Measurements from ENCODE around the gene MGST2.

MGST2 gene

DNA sequence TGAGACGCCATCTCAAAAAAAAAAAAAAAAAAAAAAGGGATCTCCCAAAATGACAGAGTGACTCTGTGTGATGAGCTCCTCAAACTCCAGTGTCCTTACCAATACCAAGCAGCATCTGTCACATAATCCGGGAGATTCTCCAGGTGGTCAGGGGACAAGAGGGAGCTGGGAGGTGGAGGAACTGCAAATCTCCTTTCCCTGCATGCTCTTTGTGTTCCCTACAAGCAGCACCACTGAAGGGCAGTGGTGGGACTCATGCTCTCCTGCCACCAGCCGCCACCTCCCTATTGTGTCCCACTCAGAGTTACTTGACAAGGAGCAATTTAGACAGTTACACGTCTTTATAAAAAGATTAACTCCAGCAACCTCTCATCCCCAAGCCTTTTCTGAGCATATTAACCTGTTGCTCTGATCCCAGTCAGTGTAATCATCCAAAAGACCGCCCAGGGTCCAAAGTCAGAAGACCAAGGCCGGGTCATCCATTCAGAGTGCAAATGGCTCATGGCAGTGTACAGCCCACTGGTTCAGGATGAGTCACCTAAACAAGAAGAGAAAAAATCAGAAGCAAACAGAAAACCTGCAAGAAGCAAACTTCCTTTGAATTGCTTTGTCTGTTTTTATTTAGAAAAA lies 23.6 kb downstream of the MGST2 start:
- H3K4me1 ChIP-seq (ENCODE audit: insufficient read depth, low read length, poor library complexity, severe bottlenecking), result peaks cover 10% of the 10 kb centered on the region

DNA sequence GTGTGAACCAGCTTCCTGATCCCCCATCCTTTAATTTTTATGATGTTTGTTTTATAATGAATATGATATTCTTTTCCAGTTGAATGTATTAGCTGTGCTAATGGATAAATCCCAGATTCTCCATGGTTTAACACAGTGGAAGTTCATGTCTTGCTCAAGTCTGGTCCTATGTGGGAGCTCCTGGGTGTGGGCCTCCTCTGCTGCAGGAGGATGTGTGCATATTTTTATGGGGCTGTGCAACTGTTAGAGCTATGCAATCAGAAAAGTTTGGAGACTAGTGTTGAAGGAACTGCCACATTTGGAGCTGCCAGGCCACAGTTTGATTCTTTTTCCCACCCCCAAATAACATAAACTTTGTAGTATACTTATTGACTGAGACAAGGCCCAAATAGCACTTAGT lies 24.8 kb downstream of the MGST2 start:
- H3F3A ChIP-seq (ENCODE audit: low read depth), result peaks cover under 1% of the 10 kb centered on the region; the same call in 1 of the 2 replicates
- H3K9me2 ChIP-seq (replicated peaks; ENCODE audit: low read depth, low read length), result no peaks in the 10 kb centered on the region
- H3K4me1 ChIP-seq (ENCODE audit: insufficient read depth, low read length, poor library complexity, severe bottlenecking), result peaks cover under 1% of the 10 kb centered on the region
- no peaks in the 10 kb centered on the region for H3K27me3 ChIP-seq (ENCODE audit: insufficient read depth, low read length, poor library complexity, severe bottlenecking)
- peak overlapping the region; percentile 16 for H3K9ac ChIP-seq (ENCODE audit: low read depth, low read length, poor library complexity, severe bottlenecking)
- peaks cover 11% of the 10 kb centered on the region for H4K20me1 ChIP-seq (ENCODE audit: insufficient read depth, low read length, poor library complexity, severe bottlenecking)
- no peak overlapping the region for H3K4me3 ChIP-seq (ENCODE audit: low read length, poor library complexity, severe bottlenecking)
- no peak overlapping the region for H2AFZ ChIP-seq (ENCODE audit: low read length)
- TF ChIP-seq EZH2phosphoT487 (IDR thresholded peaks at IDR 0.05; ENCODE audit: borderline replicate concordance) (no peak), CTCF (conservative IDR thresholded peaks at IDR 0.05; ENCODE audit: low read length) (no peak)
- H3K4me2 ChIP-seq (ENCODE audit: low read depth, low read length, poor library complexity, severe bottlenecking), result no peak overlapping the region
- H3K9me3 ChIP-seq (ENCODE audit: insufficient read depth, low read depth, low read length), result no peaks in the 10 kb centered on the region
- peaks cover 53% of the 10 kb centered on the region; the same call in 1 of the 2 replicates for H3K36me3 ChIP-seq (ENCODE audit: insufficient read depth, low read length)
- peaks cover 48% of the 10 kb centered on the region; the same call in 1 of the 2 replicates for H3K79me2 ChIP-seq (ENCODE audit: insufficient read depth, low read length)

More for the DNA sequence above, 23.6 kb downstream of the MGST2 start:
- Histone ChIP-seq H3K9ac (ENCODE audit: low read depth, low read length, poor library complexity, severe bottlenecking) (no peak overlapping the region), H3F3A (ENCODE audit: low read depth) (peaks cover 6% of the 10 kb centered on the region), H3K79me2 (ENCODE audit: insufficient read depth, low read length) (peaks cover 54% of the 10 kb centered on the region; the same call in 1 of the 2 replicates), H3K4me3 (ENCODE audit: low read length, poor library complexity, severe bottlenecking) (no peak overlapping the region), H3K27me3 (ENCODE audit: insufficient read depth, low read length, poor library complexity, severe bottlenecking) (no peaks in the 10 kb centered on the region), H3K36me3 (ENCODE audit: insufficient read depth, low read length) (peaks cover 59% of the 10 kb centered on the region), H2AFZ (ENCODE audit: low read length) (no peak overlapping the region), H3K4me2 (ENCODE audit: low read depth, low read length, poor library complexity, severe bottlenecking) (no peak overlapping the region), H3K9me2 (replicated peaks; ENCODE audit: low read depth, low read length) (no peaks in the 10 kb centered on the region), H3K9me3 (ENCODE audit: insufficient read depth, low read depth, low read length) (no peaks in the 10 kb centered on the region), H4K20me1 (ENCODE audit: insufficient read depth, low read length, poor library complexity, severe bottlenecking) (peaks cover 11% of the 10 kb centered on the region)
- no peak for TF ChIP-seq EZH2phosphoT487 (IDR thresholded peaks at IDR 0.05; ENCODE audit: borderline replicate concordance)
- no peak for TF ChIP-seq CTCF (conservative IDR thresholded peaks at IDR 0.05; ENCODE audit: low read length)

DNA sequence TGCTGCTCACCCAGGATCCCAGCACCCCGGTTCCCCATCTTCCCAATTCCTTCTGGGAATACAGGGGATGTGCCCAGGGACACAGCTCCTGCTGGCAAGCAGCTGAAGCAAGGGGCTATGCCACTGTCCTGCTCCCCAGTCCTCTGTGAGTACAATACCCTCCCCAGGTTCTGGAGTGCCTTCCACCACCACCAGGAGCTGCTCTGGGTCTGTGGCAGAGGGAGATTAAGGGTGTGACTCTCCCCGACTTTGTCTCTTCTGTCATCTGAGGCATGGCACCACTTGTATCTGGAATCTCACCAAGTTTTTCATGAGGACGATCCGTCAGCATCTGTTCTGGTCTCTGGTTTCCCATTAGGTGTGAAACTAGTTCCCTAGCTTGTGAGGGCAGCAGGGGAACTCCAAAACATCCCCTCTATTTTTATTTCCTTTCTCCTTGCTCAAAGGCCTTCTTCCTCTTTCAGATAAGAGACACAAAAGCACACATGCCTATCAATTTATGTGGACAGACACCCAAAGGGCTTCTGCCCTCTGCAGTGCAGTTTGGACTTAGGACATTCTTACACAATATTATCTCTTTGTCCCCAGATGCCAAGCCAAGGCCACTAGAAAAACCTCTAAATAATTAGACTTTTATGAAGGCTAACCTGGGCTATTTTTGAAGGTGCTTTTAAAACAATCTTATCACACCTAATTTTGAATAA lies 26.8 kb downstream of the MGST2 start:
- Histone ChIP-seq H3K36me3 (ENCODE audit: insufficient read depth, low read length) (peaks cover 52% of the 10 kb centered on the region), H3K4me1 (ENCODE audit: insufficient read depth, low read length, poor library complexity, severe bottlenecking) (no peaks in the 10 kb centered on the region), H3K4me3 (ENCODE audit: low read length, poor library complexity, severe bottlenecking) (no peak overlapping the region), H3K79me2 (ENCODE audit: insufficient read depth, low read length) (peaks cover 31% of the 10 kb centered on the region; the same call in 1 of the 2 replicates), H4K20me1 (ENCODE audit: insufficient read depth, low read length, poor library complexity, severe bottlenecking) (peaks cover 11% of the 10 kb centered on the region), H3K9ac (ENCODE audit: low read depth, low read length, poor library complexity, severe bottlenecking) (no peak overlapping the region), H2AFZ (ENCODE audit: low read length) (no peak overlapping the region), H3F3A (ENCODE audit: low read depth) (no peaks in the 10 kb centered on the region), H3K9me3 (ENCODE audit: insufficient read depth, low read depth, low read length) (no peaks in the 10 kb centered on the region), H3K4me2 (ENCODE audit: low read depth, low read length, poor library complexity, severe bottlenecking) (no peak overlapping the region), H3K9me2 (replicated peaks; ENCODE audit: low read depth, low read length) (no peaks in the 10 kb centered on the region), H3K27me3 (ENCODE audit: insufficient read depth, low read length, poor library complexity, severe bottlenecking) (no peaks in the 10 kb centered on the region)
- TF ChIP-seq CTCF (conservative IDR thresholded peaks at IDR 0.05; ENCODE audit: low read length) (peak; percentile 36), EZH2phosphoT487 (IDR thresholded peaks at IDR 0.05; ENCODE audit: borderline replicate concordance) (no peak)
